CD4-positive, CD25-positive, alpha-beta regulatory T cell (primary cell): ENCODE data around the gene RAP1GDS1. TPM values are rescaled to one million over a fixed set of nuclear protein-coding genes. Genes with fewer than 3 reads are reported as not detected.

Experiments
- polyA plus RNA-seq, 4 donors: library from polyadenylated mRNA; unstranded; fragments of 300-500 nt; fragmentation: Illumina TruSeq; gene quantifications; one replicate each; pipeline ENCODE4 v1.2.3, GENCODE V29; 2021
- total RNA-seq: library from RNA; stranded (reverse); gene quantifications from one replicate; pipeline ENCODE4 v1.2.3, GENCODE V29; 2022

RAP1GDS1 gene
- total and polyA plus RNA-seq, 5 donors from 2014 or later, result 40.4 to 68.8 (median 52.3) TPM

Other genes starting within 250 kb of the RAP1GDS1 start
- gene STPG2, start 117.9 kb upstream of the RAP1GDS1 start, total RNA-seq, result 0.39 TPM
- gene STPG2, start 117.9 kb upstream of the RAP1GDS1 start, polyA plus RNA-seq, result under 1 TPM in 1 of 4 donors, not detected in 3; 0.32 TPM